IPS DF 19.7 (cell line): Measurements from ENCODE around the gene ADAMTS7.
"Not testable (repeated sequence)": the region's sequence is repeated elsewhere in the genome, so short reads cannot be mapped to it uniquely, and the experiment has no call there.

Experiments used
- DNase-seq: peaks from one replicate; pipeline ENCODE4 v3.0.0-alpha.2; 2013; ENCODE audit warnings: low read depth, low spot score

Gene ADAMTS7

GRCh38 chr15:78765154-78765860 is 46.0 kb downstream of the ADAMTS7 start:
- not testable (repeated sequence) for DNase-seq

- DNase-seq, result not testable (repeated sequence)
Measured at GRCh38 chr15:78764340-78765153, 46.7 kb downstream of the ADAMTS7 start.

- no peak for DNase-seq
Measured at GRCh38 chr15:78763796-78764241, 47.4 kb downstream of the ADAMTS7 start.

GRCh38 chr15:78762985-78763795 is 48.1 kb downstream of the ADAMTS7 start:
- DNase-seq, result no peak

GRCh38 chr15:78762386-78762961 is 48.8 kb downstream of the ADAMTS7 start:
- DNase-seq, result not testable (repeated sequence)

- DNase-seq, result no peak
Measured at GRCh38 chr15:78761891-78762385, 49.3 kb downstream of the ADAMTS7 start.

GRCh38 chr15:78761475-78761874 is 49.8 kb downstream of the ADAMTS7 start:
- DNase-seq, result not testable (repeated sequence)

- DNase-seq, result no peak
Measured at GRCh38 chr15:78761020-78761419, 50.2 kb downstream of the ADAMTS7 start.

- not testable (repeated sequence) for DNase-seq
Measured at GRCh38 chr15:78760091-78760882, 51.0 kb downstream of the ADAMTS7 start.

- DNase-seq, result not testable (repeated sequence)
Measured at GRCh38 chr15:78759361-78759998, 51.8 kb downstream of the ADAMTS7 start.

- DNase-seq, result not testable (repeated sequence)
Measured at GRCh38 chr15:78758486-78759200, 52.6 kb downstream of the ADAMTS7 start.

GRCh38 chr15:78758084-78758483 is 53.2 kb downstream of the ADAMTS7 start:
- not testable (repeated sequence) for DNase-seq

- no peak for DNase-seq
Measured at GRCh38 chr15:78757636-78757905, 53.7 kb downstream of the ADAMTS7 start.

GRCh38 chr15:78756781-78757635 is 54.3 kb downstream of the ADAMTS7 start:
- DNase-seq, result not testable (repeated sequence)

- not testable (repeated sequence) for DNase-seq
Measured at GRCh38 chr15:78755900-78756591, 55.2 kb downstream of the ADAMTS7 start.

GRCh38 chr15:78754637-78755280 is 56.5 kb downstream of the ADAMTS7 start:
- not testable (repeated sequence) for DNase-seq

GRCh38 chr15:78753751-78754535 is 57.3 kb downstream of the ADAMTS7 start:
- DNase-seq, result not testable (repeated sequence)
